ENCODE data around the gene ATP2B2.

Gene ATP2B2

DNA sequence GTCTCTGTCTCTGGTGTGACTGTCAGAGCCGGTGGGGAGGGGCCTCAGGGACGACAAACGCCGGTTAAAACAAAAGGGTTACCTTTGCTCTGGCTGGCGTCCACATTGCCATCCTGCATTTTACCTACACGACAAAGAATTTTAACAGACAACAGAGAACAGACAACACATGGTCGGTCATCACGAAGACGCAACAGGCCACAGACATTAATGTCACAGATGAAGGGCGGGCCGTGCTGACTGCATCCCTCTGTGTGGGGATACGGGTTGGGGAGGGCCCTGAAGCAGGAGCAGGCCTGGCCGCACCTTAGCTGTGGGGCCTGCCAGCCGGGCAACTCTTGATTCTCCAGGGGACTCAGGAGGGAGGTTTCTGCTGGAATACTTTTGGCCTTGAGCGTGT, 126.2 kb downstream of the ATP2B2 start:
- no peak for DNase-seq

DNA sequence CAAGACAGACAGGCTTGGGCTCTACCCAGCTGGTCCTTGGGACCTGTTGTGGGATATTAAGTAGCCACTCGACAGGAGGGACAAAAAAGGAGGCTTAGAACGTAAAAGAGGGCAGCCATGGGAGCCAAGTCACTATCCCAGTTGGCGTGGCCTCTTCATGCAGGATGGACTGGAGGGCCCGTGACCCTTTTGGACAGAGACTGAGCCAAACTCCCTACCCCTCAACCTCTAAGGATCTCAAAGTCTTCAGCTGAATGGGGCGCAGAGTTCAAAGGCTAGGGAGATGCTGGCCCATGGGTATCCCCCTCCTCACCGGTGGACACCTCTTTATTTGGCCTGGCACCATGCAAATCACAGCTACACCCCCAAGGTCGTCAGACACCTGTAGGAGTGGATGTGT, 126.6 kb downstream of the ATP2B2 start:
- DNase-seq, result no peak

DNA sequence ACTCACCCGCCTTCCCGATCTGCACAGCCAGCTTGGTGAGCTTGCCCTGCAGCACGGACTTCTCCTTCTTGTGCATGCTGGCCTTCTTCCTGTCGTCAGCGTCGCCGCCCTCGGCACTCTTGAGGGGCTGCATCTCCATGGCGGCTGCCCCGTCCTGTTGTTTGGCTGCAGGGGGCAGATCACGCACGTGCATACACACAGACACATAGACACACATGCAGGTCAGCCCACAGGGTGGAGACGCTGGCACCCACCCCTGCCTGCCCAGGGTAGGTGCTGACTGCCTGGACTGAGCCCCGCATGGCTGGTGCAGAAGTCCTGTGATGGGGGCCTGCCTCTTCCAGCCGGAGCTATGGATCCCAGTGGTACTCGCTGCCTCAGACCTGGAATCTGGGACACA, 127.1 kb downstream of the ATP2B2 start:
- no peak for DNase-seq

DNA sequence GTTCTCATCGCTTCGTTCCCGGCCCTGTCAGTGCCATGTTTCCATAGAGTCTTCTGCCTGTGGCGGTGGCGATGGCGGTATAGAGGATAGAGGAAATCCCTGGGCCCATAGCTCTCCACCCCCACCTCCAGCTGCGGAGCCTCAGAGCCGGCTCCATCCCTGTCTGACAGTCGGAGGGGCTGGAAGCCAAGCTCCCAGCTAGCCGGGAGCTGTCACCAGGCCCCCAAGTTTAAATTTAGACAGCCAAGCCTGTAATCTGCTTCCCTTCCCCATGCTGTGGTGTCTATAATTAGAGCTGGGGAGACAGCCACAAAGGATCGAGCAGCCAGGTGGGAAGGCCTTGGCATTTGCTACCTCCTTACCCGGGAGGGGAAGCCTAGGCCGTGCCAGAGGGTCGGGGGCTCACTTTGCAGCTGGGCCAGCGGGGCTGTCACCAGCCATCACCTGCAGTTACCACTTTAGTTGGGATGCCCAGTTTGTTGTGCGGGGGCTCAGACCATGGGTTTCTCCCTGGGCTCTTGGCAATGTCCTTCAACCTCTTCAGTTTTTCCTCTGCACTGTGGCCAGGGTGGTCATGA, 128.1 kb downstream of the ATP2B2 start:
- no peak for DNase-seq

DNA sequence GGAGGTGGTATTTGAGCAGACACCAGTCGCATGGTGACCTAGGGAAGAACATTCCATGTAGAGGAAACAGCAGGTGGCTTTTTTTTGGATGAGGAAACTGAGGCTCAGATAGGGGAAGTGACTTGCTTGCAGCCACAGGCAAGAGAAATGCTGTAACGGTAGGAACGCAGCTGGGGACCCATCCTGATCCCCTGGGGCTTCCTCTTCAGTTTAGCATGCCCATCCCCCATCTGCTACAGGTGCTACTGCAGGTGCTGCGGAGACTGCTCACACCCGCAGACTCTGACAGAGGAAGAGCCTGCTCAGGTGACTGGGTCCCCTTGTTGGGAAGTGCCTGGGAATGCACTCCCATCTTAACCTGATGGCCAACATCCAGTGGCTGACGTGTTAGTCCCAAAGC, 129.0 kb downstream of the ATP2B2 start:
- no peak for DNase-seq

DNA sequence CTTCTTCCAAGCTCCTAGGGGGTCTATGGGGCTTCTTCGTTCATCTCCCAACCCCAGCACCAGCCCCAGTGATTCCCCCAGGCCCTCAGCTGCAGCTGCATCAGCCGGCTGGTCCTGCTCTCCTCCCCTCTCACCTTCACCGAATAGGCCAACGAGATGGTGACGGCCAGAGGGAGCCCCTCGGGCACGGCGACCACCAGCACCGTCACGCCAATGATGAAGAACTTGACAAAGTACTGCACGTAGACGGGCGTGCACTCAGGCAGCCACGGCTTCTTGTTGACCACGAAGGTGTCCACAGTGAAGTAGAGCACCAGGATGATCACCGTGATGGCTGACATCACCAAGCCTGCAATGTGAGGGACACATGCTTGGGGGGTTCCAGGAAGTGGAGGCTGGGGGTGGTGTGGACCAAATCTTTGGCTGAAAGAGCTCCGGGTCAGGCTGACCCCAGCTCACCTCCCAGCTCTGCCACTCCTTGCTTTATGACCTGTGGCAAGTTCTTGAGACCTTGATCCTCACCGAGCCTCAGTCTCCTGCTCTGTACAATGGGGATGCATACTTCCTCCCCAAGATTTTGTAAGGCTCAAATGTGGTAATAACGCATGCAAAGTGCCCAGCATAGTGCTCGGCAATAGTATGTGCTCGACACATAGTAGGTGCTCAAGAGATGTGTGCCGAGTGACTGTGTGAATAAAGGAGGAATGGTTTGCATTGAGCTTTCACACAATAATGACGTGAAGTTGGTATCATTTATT, 129.9 kb downstream of the ATP2B2 start:
- DNase-seq, result no peak

DNA sequence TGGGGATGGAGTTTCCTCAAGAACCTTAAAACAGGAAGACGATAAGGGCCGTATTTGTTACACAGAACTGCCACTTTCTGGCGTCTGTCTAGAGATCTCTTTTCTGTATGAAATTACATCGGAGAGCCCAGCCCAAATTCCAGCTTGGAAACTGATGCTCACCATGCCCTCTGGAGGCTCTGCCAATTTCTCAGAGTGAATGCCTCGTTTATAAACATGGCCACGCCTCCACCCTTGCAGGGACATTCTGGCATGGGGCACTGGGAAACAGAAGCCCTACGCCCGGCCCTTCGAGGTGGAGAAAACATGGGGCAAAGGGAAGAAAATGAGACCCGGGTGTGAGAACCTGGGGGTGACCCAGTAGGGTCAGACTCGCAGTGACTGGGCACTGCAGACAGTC, 131.1 kb downstream of the ATP2B2 start:
- DNase-seq, result no peak

DNA sequence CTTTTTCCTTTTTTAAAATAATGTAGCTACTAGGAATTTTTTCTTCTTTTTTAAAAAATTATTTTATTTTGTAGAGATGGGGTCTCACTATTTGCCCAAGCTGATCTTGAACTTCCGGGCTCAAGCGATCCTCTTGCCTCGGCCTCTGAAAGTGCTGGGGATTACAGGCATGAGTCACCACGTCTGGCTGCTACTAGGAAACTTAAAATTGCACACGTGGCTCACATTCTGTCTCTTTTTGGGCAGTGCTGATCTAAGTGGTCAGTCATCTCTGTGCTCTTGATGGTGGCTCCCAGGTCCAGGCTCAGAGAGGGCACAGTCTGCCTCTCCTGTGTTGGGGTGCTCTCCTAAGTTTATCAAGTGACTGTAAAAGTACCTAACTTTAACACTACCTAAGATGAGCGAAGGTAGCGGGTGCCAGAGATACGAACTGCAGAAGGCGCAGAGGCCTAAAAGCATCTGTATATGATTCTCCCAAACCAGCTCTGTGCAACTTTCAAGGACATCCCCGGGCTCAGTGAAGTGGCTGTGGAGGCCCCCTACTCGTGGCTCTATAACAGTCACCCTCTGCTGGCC, 131.6 kb downstream of the ATP2B2 start:
- DNase-seq, result no peak

DNA sequence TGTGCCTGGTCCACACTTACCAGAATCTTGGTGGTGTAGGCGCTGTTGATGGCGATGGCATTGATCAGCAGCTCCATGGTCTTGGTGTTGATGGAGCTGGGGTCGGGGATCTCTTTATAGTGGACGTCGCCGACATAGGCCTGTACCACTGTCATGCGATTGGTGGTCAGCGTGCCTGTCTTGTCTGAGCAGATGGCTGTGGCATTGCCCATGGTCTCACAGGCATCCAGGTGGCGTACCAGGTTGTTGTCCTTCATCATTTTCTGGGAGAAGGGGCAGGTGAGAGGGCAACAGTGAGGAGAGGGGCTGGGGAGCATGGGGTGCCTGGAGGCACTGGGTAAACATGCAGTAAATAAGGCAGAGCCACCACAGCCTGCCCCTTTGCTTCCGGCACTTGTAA, 133.6 kb downstream of the ATP2B2 start:
- DNase-seq, result no peak

DNA sequence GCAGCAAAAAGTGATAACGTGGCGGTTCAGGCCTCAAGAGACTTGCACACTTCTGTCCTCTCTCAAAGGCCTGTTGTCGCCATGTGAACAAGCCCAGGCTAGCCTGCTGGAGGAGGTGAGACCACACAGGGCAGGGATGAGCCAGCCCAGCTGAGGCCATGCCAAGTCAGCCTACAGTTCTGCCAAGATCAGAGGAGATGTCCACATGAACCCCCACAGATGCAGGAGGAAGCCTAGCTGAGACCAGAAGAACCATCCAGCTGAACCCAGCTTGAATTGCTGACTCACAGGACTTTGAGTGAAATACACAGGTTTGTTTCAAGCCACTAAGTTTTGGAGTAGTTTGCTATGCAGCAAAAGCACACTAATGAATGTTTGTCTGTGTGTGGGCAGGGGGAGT, 134.2 kb downstream of the ATP2B2 start:
- no peak for DNase-seq

DNA sequence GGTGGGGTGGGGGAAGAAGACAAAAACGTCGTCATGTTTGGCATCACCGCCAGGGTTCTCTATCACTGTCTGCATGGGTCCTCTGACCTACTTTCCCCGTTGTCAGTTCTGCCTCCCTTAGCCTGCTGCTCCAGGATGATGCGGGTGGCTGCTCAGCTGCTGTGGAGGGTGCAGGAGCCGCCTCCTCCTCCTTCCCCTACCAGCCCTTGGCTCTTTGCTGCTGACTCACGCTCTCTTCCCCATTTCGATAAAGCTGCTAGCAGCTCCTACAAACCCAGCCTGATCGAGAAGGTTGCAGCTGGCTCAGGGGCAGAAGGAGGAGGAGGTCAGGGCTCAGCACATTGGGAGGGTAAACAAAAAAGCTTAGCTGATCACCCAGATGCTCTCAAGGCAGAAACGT, 135.0 kb downstream of the ATP2B2 start:
- peak; percentile 59 for DNase-seq

DNA sequence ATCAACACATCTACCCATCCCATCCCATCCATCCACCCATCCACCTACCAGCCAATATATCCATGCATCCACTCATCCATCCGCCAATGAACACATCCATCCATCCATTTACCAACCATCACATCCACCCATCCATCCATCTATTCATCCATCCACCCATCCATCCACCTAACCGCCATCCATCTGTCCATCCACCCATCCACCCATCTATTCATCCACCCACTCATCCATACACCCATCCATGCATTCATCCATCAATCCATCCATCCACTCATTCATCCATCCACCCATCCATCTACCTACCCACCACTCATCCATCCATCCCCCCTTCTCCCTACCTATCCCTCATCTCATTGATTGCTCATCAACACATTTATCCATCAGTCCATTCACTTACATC, 136.9 kb downstream of the ATP2B2 start:
- DNase-seq, result no peak

DNA sequence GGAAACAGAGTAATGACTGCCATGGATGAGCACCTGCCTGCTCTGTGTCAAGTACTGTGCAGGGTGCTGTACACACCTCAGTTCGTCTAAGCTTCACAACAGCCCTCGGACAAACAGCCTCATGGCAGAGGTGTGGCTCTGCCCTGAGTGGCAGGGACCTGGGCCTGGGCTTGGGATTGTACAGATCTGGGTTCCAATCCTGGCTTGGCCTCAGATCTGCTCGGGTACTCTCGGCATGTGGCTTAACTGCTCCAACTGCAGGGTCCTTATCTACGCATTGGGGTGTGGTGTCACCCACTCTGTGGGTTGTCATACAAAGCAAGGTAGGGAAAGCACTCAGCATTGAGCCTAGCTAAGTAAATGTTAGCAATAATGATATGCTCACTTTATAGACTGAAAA, 137.9 kb downstream of the ATP2B2 start:
- DNase-seq, result no peak

DNA sequence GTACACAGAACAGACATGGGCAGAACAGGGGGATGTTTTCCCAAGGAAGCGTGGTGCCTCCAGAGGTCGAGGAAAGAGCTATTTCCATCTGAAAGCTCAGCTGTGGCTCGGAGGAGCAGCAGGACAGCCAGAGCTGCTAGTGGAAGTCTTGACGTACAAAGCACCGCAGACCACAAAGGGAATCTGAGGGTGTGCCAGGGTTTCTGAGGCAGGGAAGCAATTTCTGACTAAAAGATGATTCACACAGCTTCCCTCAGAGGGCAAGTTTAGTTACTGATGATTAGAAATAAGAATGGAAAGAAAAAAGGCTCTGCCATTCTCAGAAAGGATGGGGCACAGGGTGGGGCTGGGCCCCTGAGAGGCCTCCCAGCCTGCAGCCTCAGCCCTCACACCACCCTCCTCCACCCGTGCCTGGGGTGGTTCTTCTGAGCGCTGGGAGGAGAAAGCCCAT, 138.7 kb downstream of the ATP2B2 start:
- DNase-seq, result peak; percentile 61

DNA sequence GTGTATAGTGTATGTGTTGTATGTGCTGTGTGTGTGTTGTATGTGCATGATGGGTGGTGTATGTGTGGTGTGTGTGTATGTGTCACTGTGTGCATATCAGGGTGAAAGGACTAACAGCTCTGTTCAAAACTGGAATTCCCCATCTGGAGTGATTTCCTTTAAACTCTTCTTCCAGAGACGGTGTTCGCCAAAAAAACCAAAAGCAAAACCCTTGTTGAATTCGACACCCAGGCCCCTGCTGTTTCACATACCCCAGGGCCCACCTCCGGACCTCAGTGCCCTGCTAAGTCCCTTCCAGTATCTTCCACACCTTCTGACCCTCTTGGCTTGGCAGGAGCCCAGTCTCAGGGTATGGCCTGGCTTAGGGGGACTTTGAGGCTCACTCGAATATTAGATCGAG, 139.6 kb downstream of the ATP2B2 start:
- DNase-seq, result no peak

DNA sequence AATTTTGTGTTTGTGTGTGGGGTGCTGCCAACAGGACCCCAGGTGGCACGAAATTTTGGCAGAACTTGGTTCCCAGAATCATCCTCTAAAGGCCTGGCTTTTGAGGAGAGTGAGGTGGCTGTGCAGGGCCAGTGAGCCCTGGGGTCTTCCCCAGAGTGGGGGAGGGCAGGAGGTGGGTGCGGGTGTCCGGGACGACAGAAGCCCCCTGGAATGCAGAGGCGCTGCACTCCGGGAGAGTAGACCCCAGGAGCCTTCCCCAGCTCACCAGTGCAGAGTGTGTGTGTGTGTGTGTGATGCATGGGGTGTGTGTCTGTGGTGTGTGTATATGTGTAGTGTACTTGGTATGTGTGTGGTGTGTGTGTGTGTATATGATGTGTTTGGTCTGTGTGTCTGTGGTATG, 140.1 kb downstream of the ATP2B2 start:
- no peak for DNase-seq

DNA sequence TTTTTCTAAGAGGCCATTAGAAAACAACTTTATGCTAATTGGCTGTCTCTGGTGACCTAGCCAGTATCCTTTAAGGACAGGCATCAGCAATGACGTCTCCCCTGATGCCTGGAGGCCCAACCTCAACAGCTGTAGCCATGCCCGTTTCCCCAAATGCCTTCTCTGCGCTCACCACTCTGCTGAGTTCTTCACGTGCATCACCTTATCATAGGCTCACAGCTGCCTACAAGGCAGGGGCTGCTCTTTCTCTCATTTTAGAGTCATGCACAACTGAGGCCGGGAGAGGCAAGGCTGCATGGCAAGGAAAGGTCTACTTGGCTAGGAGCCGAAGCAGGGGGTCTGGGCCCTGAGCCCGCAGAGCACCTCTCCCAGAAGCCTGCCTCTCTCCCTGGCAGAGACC, 140.6 kb downstream of the ATP2B2 start:
- no peak for DNase-seq

DNA sequence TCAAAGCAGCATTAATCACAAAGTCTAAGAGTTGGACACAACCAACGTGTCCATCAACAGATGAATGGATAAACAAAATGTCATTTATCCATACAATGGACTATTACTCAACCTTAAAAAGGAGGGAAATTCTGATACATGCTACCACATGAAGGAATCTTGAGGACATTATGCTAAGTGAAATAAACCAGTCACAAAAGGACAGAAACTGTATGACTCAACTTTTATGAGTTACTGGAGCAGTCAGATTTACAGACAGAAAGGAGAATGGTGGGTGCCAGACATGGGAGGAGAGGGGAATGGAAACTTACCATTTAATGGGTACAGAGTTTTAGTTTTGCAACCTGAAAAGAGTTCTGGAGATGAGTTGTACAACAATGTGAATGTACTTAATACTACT, 141.5 kb downstream of the ATP2B2 start:
- no peak for DNase-seq

DNA sequence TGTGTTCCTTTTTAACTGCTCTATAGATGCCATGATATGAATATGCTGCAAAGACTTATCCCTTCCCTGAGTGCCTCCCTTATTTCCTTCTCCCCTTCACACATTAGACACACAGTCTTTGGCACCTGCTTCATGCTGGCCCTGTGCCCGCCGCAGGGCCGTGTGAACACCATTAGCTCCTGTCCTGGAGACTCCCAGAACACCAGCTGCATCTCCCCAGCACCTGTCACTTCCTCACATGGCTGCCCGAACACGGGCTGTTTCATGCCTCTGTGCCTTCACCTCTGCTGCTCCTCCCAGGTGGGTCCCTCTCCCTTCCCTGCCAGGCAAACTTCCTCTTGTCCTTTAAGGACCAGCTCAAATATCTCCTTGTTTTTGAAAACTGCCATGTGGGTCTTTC, 144.0 kb downstream of the ATP2B2 start:
- DNase-seq, result no peak

DNA sequence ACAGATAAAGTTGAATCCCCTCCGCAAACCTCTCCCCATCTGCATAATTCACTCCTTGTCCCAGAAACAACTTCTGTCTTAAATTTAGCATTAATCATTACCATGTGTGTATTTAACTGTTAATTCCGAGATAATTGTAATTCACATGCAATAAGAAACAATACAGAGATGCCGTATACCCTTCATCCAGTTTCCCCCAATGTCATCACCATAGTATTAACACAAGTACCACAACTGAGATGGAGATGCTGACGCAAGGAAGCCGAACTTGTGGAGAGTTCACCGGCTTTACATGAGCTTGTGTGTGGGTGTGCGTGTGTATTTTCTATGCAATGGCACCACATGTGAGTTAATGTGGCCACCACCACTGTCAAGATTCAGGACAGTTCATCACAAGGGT, 144.9 kb downstream of the ATP2B2 start:
- no peak for DNase-seq

DNA sequence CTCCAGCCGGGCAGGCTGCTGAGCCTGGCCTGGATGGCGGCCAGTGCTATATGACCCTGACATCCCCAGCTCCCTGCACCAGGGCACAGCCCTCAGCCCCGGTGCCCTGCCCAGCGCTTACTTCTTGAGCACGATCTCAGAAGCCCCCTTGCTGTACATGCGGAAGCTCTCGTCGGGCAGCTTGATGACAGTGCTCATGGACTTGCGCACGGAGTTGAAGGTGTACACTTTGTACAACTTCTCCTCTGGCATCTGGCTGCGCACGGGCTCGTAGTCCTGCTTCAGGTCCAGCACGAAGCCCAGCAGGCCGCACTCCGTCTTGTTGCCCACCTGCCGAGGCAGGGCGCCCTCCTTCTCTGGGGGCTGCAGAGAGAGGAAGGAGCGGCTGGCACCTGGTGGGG, 145.6 kb downstream of the ATP2B2 start:
- DNase-seq, result no peak

DNA sequence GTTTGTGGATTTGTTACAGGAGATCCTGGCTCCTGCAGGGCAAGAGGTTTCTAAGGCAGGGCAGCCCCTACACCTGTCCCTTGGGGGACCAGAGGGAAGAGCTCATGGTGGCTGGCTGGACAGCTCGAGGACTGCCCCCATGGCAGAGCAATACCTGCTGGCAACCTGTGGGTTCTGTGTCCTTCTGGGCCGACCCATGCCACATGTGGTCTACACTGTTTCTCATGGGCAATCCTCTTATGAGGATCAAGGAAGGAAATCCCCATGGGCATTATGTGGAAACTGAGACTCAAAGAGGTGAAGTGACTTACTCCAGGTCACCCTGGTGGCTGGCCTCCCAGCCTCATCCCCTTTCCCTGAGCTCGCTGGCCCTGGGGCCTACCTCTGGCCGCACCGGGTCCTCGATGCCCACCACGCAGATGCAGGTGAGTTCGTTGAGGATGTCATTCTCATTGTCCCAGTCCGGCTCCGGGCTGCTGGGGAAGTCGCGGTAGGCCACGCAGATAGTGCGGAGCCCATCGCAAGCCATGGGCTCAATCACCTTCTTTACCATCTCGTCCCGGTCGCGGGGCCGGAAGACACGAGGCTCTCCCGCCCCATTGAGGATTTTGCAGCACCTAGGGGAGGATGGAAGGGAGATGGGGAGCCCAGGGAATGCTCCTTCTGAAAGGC, 146.9 kb downstream of the ATP2B2 start:
- no peak for DNase-seq

DNA sequence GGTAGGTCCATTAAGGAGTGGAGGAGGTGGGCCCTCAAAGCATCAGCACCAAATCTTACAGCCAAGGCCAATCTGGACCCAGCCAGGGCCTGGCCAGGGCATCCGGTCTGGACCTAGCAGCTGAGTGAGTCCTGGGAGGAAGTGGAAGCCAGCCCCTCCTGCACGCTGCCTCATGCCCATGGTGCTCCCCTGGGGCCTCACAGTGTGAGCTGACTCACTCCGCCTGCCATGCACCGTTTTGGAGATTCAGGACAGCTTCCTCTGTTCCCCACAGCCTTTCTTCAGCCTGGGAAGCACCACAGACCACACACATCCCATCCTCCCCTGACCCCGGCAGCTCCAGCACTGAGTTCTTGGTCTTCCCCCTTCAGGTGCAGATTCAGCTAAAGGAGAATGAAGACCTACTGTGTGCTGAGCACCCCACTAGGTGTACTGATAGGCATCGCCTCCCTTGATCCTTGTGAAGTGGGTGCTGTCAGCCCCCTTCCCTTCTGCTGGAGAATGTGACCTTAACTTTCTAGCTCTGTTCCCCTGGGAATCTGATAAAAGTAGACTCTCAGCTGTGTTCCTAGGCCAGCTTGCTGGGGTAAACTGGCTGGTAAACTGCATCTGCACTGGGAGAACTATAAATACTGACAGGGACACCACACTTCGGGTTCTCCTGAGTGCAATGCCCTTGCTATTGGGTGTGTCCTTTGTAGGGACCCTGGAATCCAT, 147.6 kb downstream of the ATP2B2 start:
- no peak for DNase-seq

Data from retina (tissue), 1 donor.